NCI-H2171 (cell line): Measurements from ENCODE around the gene CDK13.

Source experiments
- DNase-seq: peaks from one replicate; lab custom pipeline; 2025; lab: John Stamatoyannopoulos, UW

The CDK13 gene

DNA sequence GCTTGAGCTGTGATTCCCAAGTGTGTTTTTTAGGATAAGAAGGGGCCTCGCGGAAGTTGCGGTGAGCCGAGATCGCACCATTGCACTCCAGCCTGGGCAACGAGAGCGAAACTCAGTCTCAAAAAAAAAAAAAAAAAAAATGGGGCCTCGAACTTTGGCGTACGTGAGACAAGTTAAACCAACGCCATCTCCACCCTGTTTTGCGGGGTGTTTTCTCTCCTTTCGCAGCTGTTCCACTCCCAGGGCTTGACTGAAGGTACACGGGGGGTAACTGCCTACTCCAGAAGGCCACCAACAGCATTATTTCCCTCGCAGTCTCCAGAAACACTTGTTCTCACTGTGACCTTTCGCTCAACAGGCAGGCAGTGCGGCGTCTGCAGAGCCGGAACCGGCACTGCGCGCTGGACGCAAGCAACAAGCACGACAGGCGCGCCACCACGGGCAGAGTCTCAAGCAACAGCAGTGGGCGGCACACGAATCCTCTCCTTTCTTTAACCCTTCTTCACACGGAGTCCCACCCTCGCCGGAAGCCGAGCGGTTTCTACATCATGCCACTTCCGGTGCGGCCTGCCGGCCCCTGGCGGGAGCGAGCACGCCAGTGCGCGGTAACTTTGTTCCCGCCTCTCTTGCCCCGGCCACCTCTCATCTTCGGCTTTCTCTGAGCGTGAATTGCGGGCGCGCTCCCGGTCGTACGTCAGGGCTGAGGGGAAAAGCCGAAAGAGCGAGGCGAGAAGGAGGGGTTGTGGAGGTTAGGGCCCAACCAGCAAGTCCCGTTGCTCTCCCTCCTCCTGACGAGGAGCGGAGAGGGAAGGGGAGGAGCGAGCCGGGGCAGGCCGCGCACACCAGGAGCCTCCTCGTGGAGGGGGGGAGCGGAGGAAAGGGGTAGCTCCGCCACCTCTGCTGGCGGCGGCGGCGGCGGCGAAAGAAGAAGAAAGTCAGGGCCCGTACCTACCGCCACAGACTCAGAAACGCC is 814 bp upstream of the CDK13 start:
- peak; percentile 96 for DNase-seq

DNA sequence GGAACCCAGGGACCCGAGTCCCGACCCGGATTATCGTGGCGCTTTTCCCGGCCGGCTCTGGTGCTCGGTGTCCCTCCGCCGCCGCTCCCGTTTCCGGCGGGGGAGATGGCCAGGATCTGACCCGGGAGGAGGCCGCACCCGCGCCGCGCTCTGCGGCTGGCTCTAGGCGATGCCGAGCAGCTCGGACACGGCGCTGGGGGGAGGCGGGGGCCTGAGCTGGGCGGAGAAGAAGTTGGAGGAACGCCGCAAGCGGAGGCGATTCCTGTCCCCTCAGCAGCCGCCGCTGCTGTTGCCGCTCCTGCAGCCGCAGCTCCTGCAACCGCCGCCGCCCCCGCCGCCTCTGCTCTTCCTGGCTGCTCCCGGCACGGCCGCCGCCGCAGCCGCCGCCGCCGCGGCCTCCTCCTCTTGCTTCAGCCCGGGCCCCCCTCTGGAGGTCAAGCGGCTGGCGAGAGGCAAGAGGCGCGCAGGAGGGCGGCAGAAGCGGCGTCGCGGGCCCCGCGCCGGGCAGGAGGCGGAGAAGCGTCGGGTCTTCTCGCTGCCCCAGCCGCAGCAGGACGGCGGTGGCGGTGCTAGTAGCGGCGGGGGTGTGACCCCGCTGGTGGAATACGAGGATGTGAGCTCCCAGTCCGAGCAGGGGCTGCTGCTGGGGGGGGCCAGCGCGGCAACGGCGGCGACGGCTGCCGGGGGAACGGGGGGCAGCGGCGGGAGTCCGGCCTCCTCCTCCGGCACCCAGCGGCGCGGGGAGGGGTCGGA is 593 bp downstream of the CDK13 start:
- no peak for DNase-seq

DNA sequence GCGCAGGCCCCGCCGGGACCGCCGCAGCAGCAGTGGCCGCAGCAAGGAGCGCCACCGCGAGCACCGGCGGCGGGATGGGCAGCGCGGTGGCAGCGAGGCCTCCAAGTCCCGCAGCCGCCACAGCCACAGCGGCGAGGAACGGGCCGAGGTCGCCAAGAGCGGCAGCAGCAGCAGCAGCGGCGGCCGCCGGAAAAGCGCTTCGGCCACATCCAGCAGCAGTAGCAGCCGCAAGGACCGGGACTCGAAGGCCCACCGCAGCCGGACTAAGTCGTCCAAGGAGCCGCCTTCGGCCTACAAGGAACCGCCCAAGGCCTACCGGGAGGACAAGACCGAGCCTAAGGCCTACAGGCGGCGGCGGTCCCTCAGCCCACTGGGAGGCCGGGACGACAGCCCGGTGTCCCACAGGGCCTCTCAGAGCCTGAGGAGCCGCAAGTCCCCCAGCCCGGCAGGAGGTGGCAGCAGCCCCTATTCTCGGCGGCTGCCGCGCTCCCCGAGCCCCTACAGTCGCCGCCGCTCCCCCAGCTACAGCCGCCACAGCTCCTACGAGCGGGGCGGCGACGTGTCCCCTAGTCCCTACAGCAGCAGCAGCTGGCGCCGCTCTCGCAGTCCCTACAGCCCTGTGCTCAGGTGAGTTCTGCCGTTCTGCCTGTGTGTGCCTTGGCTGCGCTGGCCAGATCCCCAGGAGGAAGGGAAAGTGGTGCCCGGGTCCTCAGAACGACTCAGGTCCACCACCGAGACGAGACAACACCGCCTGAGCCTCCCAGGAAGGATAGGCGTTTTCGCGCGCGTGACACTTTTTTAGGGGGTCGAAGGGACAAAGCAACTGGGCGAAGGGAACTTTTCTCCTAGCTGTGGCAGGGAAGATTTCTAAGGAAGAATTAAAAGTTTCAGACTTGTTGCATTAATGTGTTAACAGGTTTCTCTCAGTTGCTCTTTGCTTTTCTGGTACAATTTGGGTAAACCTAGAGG is 1.5 kb downstream of the CDK13 start:
- peak; percentile 59 for DNase-seq

DNA sequence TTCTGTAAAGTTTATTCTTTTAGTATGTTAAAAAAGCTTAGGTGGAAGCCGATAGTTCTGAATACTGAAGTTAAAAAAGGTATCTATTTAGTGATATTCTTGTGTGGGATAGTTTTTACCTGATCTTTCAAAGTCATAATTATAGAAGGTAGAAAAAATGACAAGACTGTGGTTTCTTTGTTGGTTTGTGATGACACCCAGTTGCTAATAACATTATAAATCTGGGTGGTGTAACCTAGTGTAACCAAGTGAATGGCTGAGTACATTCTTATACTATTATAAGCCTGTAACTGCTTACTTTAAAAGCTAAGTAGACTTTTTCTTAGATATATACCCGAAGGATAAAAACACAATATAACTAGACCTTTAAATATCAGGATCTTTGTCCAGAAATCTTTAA is 2.3 kb downstream of the CDK13 start:
- DNase-seq: no peak

- no peak for DNase-seq
Observed at GRCh38 chr7:39952803-39953202, 2.7 kb downstream of the CDK13 start.

DNA sequence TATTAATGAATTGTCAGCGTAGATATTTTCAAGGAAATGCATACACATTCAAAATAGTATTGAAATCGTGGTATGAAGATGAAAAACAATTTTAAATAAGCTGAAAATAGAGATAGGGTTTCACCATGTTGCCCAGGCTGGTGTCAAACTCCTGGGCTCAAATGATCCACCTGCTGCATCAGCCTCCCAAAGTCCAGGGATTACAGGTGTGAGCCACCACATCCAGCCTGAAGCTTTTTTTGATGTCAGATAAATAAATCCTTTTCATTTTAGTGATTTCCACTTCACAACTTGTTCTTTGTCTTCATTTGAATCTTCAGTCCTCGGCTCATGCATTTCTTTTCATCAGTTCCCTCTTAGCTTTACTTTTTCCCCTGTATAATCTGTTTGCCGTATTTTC is 4.6 kb downstream of the CDK13 start:
- DNase-seq: no peak

DNA sequence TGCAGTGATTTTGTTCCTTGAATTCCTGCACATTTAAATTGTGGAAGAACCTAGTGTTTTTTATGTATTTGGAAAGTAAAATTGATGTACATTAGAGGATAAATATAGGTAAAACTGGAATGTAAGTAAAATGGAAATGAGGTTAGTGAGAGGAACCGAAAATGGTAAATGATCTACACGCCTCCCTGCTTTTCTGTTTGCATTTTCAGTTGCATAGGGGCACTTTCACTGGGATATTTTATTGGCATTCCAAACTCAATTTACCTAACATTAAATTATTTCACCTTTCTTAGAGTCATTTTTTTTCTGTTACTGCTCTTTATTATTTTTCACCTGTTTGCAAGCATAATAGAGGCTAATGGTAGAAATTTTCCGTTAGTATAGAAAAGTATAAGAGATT is 8.0 kb downstream of the CDK13 start:
- DNase-seq: no peak

DNA sequence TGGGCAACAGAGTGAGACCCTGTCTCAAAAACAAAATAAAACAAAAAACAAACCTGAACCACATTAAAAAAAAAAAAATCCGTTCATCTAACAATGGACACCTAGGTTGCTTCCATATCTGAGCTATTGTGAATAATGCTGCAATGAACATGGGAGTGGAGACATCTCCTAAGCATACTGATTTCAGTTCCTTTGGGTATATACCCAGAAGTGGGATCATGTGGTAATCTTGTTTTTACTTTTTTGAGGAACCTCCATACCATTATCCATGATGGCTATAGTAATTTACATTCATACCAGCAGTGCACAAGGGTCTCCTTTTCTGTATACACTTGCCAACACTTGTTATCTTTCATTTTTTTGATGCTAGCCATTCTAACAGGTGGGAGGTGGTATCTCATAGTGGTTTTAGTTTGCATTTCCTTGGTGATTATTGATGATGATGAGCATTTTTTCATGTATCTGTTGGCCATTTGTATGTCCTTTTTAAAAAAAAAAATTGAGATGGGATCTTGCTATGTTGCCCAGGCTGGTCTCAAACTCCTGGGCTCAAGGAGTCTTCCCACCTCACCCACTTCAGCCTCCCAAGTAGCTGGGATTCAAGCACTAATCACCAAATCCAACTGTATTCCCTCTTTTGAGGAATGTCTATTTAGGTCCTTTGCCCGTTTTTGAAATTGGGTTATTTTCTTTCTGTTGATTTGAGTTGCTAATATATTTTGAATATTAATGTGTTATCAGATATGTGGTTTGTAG is 17.5 kb downstream of the CDK13 start:
- DNase-seq: no peak

- DNase-seq: no peak
Observed at GRCh38 chr7:39969431-39969830, 19.4 kb downstream of the CDK13 start.

DNA sequence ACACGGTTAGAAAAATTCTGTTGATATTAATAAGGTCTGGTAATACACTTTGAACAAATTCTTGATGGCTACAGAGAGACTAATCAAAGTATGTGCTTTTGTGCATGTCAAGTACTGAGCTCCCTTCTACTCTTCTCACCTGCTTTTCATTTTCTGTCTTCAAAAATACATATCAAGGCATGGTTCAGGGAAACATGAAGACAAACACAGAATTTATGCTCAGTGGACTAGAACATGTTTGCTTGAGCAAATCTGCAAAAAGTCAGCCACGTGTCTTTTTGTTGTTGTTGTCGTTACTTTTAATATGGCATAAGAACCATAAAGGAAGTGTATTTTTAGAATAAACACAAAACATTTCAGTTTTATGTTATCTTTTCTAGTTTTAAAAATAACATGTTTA is 21.9 kb downstream of the CDK13 start:
- DNase-seq: no peak

DNA sequence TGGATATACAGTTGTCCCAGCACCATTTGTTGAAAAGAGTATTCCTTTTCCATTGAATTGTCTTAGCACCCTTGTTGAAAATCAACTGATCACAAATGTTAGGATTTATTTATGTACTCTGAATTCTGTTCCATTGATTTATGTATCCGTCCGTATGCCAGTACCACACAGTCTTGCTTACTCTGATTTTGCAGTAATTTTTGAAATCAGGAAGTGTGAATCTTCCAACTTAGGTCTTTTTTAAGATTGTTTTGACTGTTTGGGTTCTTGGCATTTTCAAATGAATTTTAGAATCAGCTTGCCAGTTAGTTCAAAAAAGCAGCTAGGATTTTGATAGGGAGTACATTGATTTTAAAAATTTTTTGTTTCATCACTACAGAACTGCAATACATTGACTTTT is 23.7 kb downstream of the CDK13 start:
- no peak for DNase-seq

DNA sequence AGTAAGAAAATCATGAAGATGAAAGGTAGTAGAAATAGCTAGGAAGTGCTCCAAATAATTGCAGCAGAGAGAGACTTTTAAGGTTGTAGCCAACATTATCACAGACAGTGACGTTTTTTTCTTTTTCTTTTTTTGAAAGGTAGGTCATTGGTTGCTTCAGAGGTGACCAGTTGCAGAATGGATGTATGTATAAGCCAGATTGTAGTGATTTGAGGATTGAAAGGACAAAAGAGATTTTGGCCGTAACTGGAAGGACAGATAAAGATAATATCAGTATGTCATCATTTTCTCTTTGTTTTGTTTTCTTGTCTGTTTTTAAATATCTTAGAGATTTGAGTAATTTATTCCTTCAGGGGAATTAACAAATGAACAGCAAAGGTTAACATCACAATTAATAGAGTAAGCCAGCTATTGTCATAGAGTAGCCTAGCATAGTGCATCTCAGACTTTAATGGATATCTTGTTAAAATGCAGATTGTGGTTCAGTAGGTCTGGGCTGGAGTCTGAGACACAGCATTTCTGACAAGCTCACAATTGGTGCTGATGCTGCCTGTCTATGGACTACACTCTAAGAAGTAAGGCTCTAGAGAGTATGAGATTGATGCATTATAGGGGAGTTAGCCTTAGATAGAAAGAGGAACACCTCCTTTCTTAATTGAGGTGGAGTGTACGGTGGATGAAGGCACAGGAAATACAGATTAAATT is 28.3 kb downstream of the CDK13 start:
- no peak for DNase-seq

GRCh38 chr7:39979406-39980073 is 29.5 kb downstream of the CDK13 start:
- DNase-seq: no peak

DNA sequence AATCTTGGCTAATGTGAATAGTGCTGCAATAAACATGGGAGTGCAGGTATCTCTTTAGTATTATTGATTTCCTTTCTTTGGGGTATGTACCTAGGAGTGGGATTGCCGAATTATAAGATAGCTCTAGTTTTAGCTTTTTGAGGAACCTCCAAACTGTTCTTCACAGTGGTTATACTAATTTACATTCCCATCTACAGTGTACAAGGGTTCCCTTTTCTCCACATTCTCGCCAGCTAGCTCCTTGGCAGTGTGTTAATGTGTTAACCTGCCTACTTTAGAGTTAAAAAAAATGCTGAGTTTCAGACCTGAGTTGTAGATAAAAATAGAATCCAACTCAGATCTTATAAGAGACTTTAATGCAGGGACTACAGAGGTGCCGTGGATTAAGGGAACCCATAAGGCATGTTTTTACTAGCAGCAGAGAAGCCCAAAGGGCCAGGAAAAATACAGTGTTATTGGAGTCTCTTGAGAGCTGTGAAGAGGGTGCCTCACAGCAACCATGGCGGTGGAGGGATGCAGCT is 35.4 kb downstream of the CDK13 start:
- no peak for DNase-seq

- DNase-seq: no peak
Observed at GRCh38 chr7:39987641-39988347, 37.7 kb downstream of the CDK13 start.

- no peak for DNase-seq
Observed at GRCh38 chr7:40000734-40001315, 50.8 kb downstream of the CDK13 start.

DNA sequence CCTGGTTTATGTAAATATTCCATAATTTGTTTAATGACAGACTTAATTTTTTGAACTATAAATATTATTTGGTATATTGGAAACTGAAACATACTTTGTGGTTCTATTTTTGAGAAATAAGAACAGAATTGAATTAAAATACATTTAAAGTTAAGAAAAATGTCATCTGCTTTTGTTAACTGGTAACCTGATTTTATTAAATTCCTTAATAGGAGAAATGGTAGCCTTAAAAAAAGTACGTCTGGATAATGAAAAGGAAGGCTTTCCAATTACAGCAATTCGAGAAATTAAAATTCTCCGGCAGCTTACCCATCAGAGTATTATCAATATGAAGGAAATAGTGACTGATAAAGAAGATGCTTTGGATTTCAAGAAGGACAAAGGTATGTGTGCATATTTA is 51.6 kb downstream of the CDK13 start:
- DNase-seq: no peak

GRCh38 chr7:40003597-40003996 is 53.5 kb downstream of the CDK13 start:
- no peak for DNase-seq
